ENCODE measurements around the gene COTL1.

The COTL1 gene

DNA sequence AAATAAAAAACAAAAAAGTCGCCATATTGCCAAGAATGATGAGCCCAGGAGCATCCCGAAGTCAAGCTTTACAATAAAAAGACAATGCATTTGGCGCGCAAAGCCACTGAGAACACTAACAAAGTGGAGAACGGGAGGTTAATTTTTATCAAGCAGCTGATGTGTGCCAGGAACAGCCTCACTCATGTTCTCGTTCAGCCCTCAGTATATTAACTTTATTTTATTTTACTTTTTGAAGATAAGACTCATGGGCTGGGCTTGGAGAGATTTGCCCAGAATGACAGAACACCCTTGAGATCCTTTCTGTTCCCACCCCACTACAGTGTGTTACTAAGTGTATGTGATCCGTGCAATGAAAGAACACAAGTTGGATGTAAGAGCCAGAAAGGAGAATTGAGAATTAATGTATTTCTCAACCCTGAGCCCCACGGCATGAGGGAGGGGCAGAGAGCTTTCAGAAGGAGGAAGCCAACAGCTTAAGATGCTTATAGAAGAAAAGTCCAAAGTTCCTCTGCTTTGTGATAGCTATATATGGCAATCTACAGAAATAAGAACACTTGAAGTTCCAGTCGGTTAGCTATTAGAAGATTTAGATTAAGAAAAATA is 48.4 kb downstream of the COTL1 start:
- TF ChIP-seq SIN3A (IDR thresholded peaks at IDR 0.05; ENCODE audit: borderline replicate concordance, insufficient read depth, low read length) = no peak
- TF ChIP-seq FOXP2 (optimal IDR thresholded peaks at IDR 0.05; ENCODE audit: borderline replicate concordance, extremely low read depth, extremely low read length, insufficient read depth) = no peak
- no peak for TF ChIP-seq POLR2AphosphoS5 (IDR thresholded peaks at IDR 0.05; ENCODE audit: low read depth, low read length)
- TF ChIP-seq, protein P1, sequence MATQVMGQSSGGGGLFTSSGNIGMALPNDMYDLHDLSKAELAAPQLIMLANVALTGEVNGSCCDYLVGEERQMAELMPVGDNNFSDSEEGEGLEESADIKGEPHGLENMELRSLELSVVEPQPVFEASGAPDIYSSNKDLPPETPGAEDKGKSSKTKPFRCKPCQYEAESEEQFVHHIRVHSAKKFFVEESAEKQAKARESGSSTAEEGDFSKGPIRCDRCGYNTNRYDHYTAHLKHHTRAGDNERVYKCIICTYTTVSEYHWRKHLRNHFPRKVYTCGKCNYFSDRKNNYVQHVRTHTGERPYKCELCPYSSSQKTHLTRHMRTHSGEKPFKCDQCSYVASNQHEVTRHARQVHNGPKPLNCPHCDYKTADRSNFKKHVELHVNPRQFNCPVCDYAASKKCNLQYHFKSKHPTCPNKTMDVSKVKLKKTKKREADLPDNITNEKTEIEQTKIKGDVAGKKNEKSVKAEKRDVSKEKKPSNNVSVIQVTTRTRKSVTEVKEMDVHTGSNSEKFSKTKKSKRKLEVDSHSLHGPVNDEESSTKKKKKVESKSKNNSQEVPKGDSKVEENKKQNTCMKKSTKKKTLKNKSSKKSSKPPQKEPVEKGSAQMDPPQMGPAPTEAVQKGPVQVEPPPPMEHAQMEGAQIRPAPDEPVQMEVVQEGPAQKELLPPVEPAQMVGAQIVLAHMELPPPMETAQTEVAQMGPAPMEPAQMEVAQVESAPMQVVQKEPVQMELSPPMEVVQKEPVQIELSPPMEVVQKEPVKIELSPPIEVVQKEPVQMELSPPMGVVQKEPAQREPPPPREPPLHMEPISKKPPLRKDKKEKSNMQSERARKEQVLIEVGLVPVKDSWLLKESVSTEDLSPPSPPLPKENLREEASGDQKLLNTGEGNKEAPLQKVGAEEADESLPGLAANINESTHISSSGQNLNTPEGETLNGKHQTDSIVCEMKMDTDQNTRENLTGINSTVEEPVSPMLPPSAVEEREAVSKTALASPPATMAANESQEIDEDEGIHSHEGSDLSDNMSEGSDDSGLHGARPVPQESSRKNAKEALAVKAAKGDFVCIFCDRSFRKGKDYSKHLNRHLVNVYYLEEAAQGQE (IDR thresholded peaks at IDR 0.05; ENCODE audit: insufficient read depth in 1 of 2, low read depth in 2 of 2, low read length in 2 of 2) = no peak
- no peak for TF ChIP-seq TAF1 (IDR thresholded peaks at IDR 0.05; ENCODE audit: borderline replicate concordance, insufficient read depth, low read length)

DNA sequence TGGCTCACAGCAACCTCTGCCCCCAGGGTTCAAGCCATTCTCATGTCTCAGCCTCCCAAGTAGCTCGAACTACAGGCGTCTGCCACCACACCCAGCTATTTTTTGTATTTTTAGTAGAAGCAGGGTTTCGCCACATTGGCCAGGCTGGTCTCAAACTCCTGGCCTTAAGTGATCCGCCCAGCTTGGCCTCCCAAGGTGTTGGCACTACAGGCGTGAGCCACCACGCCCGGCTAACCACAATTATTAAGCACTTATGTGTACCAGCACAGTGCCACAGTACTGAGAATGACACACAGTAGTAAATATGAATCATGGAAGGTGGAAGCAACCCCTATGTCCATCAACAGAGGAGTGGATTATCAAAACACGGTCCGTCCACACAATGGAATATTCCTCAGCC is 49.8 kb downstream of the COTL1 start:
- TF ChIP-seq POLR2AphosphoS5 (IDR thresholded peaks at IDR 0.05; ENCODE audit: low read depth, low read length) = no peak
- TF ChIP-seq, protein P1 (IDR thresholded peaks at IDR 0.05; ENCODE audit: insufficient read depth in 1 of 2, low read depth in 2 of 2, low read length in 2 of 2) = no peak
- TF ChIP-seq SIN3A (IDR thresholded peaks at IDR 0.05; ENCODE audit: borderline replicate concordance, insufficient read depth, low read length) = no peak
- TF ChIP-seq FOXP2 (optimal IDR thresholded peaks at IDR 0.05; ENCODE audit: borderline replicate concordance, extremely low read depth, extremely low read length, insufficient read depth) = no peak
- TF ChIP-seq TAF1 (IDR thresholded peaks at IDR 0.05; ENCODE audit: borderline replicate concordance, insufficient read depth, low read length) = no peak

DNA sequence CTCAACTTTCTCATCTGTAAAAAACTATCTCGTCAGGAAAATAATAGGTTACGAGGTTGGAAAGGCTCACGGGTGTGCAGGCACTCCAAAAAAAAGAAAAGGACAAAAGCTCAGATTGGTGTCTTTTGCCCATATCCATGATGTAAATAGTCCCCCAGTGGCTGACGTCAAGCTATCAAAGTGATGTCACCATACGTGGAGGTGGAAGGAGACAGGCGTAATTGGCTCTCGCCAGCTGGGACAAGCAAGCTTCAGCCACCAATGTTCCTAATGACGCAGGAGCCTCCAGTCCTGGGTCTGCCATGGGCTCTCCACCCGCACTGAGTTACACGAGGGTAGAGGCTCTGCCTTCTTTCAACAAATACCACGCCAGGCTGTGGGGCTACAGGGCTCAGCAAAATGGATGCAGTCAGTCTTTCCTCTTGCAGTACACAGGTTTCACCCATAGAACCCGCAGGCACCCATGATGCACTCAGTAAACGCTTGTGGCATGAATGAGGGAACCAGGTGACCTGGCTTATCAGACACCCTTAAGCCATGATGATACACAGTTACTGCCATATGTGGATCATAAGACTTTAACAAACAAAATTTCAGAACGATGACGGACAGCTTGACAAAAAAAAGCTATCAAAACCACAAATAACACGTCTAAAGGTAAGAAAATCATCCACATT is 50.5 kb downstream of the COTL1 start:
- TF ChIP-seq SIN3A (IDR thresholded peaks at IDR 0.05; ENCODE audit: borderline replicate concordance, insufficient read depth, low read length) = no peak

DNA sequence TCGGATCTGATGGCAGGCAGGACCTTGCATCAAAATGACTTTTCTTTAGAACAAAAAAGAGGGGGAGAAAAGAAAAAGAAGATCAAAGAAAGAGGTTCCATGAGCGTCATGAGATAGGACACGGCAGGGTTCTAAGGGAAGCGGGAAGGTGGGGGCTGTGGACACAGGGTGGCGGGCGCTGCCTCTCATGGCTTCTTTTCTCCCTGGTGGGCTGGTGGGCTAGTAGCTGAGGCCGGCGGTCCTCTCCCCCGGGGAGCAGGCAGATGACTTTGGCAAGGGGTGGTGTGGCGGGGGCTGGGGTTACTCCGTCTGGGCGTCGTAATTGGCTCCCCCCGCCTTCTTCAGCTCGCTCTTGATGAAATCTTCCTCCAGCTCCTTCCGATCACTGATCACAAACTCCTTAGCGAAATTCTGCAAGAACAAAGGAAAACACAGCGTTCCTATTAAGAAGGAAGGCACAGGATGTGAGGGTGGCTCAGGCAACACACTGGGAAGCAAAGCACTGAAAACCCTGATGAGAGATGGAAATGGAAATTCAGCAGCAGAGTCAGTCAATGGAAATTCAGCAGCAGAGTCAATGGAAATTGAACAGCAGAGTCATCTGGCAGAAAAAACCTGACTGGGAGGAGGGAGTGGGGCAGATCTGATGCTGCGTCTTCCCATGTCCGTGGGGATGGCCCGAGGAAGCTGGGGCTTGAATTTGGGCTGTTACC is 51.2 kb downstream of the COTL1 start:
- TF ChIP-seq, protein P1 (IDR thresholded peaks at IDR 0.05; ENCODE audit: insufficient read depth in 1 of 2, low read depth in 2 of 2, low read length in 2 of 2) = no peak
- TF ChIP-seq SIN3A (IDR thresholded peaks at IDR 0.05; ENCODE audit: borderline replicate concordance, insufficient read depth, low read length) (no peak), TAF1 (IDR thresholded peaks at IDR 0.05; ENCODE audit: borderline replicate concordance, insufficient read depth, low read length) (no peak), POLR2AphosphoS5 (IDR thresholded peaks at IDR 0.05; ENCODE audit: low read depth, low read length) (no peak), FOXP2 (optimal IDR thresholded peaks at IDR 0.05; ENCODE audit: borderline replicate concordance, extremely low read depth, extremely low read length, insufficient read depth) (no peak)

DNA sequence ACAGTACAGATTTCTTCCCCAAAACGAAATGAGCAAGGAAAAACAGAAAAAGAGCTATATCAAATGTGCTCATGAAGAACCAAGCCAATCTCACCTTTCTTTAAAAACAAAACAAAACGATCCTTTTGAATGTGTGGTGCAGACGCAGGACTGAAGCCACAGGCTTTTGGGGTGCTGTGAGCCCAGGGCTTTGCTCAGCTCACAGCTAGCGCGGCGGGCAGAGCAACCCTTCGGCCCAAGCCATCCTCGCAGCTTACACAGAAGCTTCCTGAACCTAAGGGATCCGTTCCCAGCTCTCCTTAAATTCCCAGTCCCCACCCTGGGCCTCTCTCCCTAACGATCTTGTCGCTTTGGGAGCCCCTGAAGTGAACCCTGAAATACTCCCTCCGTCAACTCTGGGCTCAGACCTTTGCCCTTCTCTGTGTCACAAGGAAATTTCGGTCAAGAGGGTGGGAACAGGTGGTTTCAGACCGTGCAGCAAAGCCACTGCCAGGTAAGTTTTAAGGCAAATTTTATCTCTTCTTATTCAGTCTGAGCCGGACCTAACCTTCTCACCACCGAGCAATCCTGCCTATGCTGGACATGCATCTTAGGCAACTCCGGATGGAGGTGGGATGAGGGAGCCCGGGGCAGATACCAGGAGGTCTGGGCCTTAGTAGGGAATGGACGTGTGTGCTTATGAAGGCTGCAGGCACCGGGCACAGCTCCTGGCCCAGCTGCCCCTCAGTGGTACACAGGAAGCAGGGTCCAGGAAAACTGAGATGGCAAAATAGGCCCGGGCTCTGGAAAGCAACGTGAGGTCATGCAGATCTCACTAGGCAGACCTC is 52.0 kb downstream of the COTL1 start:
- TF ChIP-seq POLR2AphosphoS5 (IDR thresholded peaks at IDR 0.05; ENCODE audit: low read depth, low read length) (no peak), FOXP2 (optimal IDR thresholded peaks at IDR 0.05; ENCODE audit: borderline replicate concordance, extremely low read depth, extremely low read length, insufficient read depth) (no peak), TAF1 (IDR thresholded peaks at IDR 0.05; ENCODE audit: borderline replicate concordance, insufficient read depth, low read length) (no peak), SIN3A (IDR thresholded peaks at IDR 0.05; ENCODE audit: borderline replicate concordance, insufficient read depth, low read length) (no peak)
- TF ChIP-seq, protein P1 (IDR thresholded peaks at IDR 0.05; ENCODE audit: insufficient read depth in 1 of 2, low read depth in 2 of 2, low read length in 2 of 2) = no peak
